NCI-H524 treated with DMSO at 0.1 percent for 48 hours (cell line): ENCODE data around the gene KCNQ1.

Experiments used
- DNase-seq: peaks from one replicate; lab custom pipeline; 2025; lab: John Stamatoyannopoulos, UW

The KCNQ1 gene

GRCh38 chr11:2686360-2687222, 241.8 kb downstream of the KCNQ1 start:
- no peak for DNase-seq

GRCh38 chr11:2687223-2687530, 242.4 kb downstream of the KCNQ1 start:
- no peak for DNase-seq

GRCh38 chr11:2687782-2688191, 243.0 kb downstream of the KCNQ1 start:
- no peak for DNase-seq

- no peak for DNase-seq
These were observed 243.8 kb downstream of the KCNQ1 start for GRCh38 chr11:2688381-2689231.

GRCh38 chr11:2689651-2690575, 245.1 kb downstream of the KCNQ1 start:
- no peak for DNase-seq

GRCh38 chr11:2690596-2691354, 246.0 kb downstream of the KCNQ1 start:
- no peak for DNase-seq

- DNase-seq, result no peak
These were observed 246.6 kb downstream of the KCNQ1 start for GRCh38 chr11:2691355-2691761.

GRCh38 chr11:2691991-2692875, 247.4 kb downstream of the KCNQ1 start:
- DNase-seq, result no peak

GRCh38 chr11:2693271-2694261, 248.8 kb downstream of the KCNQ1 start:
- no peak for DNase-seq

- no peak for DNase-seq
These were observed 249.7 kb downstream of the KCNQ1 start for GRCh38 chr11:2694495-2694894.

GRCh38 chr11:2694995-2695939, 250.5 kb downstream of the KCNQ1 start:
- DNase-seq, result no peak

- no peak for DNase-seq
These were observed 251.6 kb downstream of the KCNQ1 start for GRCh38 chr11:2696455-2696854.

GRCh38 chr11:2697866-2698265, 253.1 kb downstream of the KCNQ1 start:
- DNase-seq, result no peak

GRCh38 chr11:2698386-2699184, 253.8 kb downstream of the KCNQ1 start:
- no peak for DNase-seq

GRCh38 chr11:2699185-2699530, 254.3 kb downstream of the KCNQ1 start:
- no peak for DNase-seq

GRCh38 chr11:2699531-2700414, 255.0 kb downstream of the KCNQ1 start, which contains the start of gene KCNQ1OT1:
TSS of gene KCNQ1OT1 (minus strand) at chr11:2699994.
- peak; percentile 28 for DNase-seq
